Choroid plexus epithelial cell (primary cell): ENCODE measurements around the gene RAB6A.

Experiments
- DNase-seq: peaks from one replicate; pipeline ENCODE4 v3.0.0-alpha.2; 2010; ENCODE audit warnings: low read depth
- H3K4me3 ChIP-seq: 2 replicates; pipeline ENCODE4 v1.5.1; 2011; ENCODE audit warnings: low read depth, mild to moderate bottlenecking, control low read depth, low read length, moderate library complexity
- TF ChIP-seq, protein P1 (sequence below): conservative IDR thresholded peaks from 2 replicates; pipeline ENCODE4 v1.5.1; 2011; ENCODE audit warnings: low read depth, mild to moderate bottlenecking, control low read depth, inconsistent platforms, low read length, moderate library complexity

Gene RAB6A

DNA sequence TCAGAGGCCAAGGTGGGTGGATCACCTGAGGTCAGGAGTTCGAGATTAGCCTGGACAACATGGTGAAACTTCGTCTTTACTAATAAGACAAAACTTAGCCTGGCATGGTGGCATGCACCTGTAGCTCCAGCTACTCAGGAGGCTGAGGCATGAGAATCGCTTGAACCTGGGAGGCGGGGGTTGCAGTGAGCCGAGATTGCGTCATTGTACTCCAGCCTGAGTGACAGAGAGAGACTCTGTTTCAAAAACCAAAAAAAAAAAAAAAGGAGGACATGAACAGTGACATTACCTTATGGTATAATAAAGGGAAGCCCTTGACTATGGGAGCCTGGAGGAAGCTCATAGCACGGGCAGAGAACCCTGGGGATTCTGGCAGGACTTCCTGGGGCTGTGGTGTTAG is 131.0 kb downstream of the RAB6A start:
- no peak for DNase-seq
- TF ChIP-seq, protein P1, sequence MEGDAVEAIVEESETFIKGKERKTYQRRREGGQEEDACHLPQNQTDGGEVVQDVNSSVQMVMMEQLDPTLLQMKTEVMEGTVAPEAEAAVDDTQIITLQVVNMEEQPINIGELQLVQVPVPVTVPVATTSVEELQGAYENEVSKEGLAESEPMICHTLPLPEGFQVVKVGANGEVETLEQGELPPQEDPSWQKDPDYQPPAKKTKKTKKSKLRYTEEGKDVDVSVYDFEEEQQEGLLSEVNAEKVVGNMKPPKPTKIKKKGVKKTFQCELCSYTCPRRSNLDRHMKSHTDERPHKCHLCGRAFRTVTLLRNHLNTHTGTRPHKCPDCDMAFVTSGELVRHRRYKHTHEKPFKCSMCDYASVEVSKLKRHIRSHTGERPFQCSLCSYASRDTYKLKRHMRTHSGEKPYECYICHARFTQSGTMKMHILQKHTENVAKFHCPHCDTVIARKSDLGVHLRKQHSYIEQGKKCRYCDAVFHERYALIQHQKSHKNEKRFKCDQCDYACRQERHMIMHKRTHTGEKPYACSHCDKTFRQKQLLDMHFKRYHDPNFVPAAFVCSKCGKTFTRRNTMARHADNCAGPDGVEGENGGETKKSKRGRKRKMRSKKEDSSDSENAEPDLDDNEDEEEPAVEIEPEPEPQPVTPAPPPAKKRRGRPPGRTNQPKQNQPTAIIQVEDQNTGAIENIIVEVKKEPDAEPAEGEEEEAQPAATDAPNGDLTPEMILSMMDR, result no peak
- no peak overlapping the region for H3K4me3 ChIP-seq

- peak overlapping the region; percentile 44 for H3K4me3 ChIP-seq
- peak; percentile 84 for DNase-seq
- TF ChIP-seq, protein P1, result peak; percentile 97
These were observed 135.1 kb downstream of the RAB6A start for GRCh38 chr11:73625696-73626318.
